Inflammatory macrophage (primary cell): ENCODE results near the gene GNL3L.
A peak's percentile ranks its signal among the peaks of the same experiment; 100 is the strongest.
"Not testable (repeated sequence)": the region's sequence is repeated elsewhere in the genome, so short reads cannot be mapped to it uniquely, and the experiment has no call there.

Experiments
- DNase-seq, 2 donors: peaks; one replicate each; pipeline ENCODE4 v3.0.0-alpha.2; 2020 to 2022
- total RNA-seq, 18 experiments: gene quantifications; one replicate each; lab custom pipeline; 2026; ENCODE audit warnings: mixed read lengths in 6 of 18, inconsistent platforms in 2 of 18; lab: John Stamatoyannopoulos, UW

The GNL3L gene
- 36.7 to 119 (median 62.0) reads per million in 18 experiments for total RNA-seq

DNA sequence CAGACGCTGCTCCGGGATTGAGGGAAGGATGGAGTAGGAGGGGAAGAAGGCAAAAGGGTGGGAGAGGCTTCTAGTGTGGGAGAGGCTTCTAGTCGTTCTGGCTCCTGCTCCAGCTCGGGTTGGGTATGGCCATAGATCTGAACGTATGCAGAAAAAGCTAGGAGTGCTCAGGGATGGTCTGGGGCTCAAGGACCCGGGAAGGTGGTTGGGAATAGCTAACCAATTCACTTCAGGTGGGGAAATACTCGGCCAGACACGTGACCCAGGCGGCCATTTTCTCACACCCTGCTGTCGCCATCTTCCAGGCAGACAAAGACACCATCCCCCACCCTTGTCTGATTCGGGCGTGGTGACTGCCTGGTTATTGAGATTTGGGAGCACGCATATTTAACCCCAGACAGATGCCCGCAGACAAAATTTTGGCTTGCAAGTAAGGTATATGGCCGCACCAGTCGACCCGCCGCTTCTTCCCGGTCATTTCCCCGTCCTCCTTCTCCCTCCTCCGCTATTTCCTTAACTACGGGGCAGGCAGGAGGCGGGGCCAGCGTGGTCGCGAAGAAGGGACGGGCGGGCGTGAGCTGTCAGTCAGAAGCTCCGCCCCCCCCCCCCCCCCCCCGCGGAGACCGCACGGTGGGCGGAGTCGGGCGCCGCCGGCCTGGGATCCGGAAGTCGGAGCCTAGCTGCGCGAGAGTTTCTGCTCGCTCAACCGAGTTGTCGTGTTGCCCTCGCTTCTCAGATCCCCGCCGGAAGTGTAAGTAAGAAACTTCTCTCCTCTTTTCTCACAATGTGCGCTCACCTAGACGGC lies at the start of gene GNL3L:
TSS of gene GNL3L (plus strand) at position 668 of the 805 bp plus-strand sequence. CDS start 2,348 bp downstream, outside the sequence.
- DNase-seq, result peak; percentile 70 to 89

- no peak for DNase-seq
Measured at GRCh38 chrX:54482839-54483593, 47.0 kb upstream of the GNL3L start.

DNA sequence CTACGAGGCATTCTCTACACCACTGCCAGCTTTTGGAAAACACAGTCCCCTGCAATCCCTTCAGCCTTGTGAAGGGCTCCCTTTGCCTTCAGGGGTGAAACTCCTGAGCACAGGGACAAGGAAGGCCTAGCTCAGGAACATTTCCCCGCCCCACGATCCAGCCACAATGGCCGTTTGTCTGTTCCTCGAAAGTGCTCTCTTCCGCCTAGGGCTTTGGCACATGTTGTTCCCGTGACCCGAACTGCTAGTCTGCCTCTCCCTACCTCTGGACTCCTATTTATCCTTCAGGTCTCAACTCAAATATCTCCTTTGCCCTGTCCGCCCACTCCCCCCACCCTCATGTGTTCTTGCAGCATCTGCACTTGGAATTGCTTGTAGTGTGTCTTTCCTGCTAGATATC lies 46.1 kb upstream of the GNL3L start:
- DNase-seq, result no peak

GRCh38 chrX:54484666-54485065 lies 45.4 kb upstream of the GNL3L start:
- no peak for DNase-seq

DNA sequence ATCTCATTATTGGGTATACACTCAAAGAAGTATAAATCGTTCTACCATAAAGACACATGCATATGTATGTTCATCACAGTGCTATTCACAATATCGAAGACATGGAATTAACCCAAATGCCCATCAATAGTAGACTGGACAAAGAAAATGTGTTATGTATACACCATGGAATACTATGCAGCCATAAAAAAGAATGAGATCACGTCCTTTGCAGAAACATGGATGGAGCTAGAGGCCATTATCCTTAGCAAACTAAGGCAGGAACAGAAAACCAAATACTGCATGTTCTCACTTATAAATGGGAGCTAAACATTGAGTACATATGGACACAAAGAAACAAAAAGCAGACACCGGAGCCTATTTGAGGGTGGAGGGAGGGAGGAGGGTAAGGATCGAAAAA lies 40.2 kb upstream of the GNL3L start:
- DNase-seq, result not testable (repeated sequence)

GRCh38 chrX:54492340-54492739 lies 37.7 kb upstream of the GNL3L start:
- DNase-seq, result no peak

- no peak for DNase-seq
Measured at GRCh38 chrX:54494166-54494988, 35.6 kb upstream of the GNL3L start.

- no peak for DNase-seq
Measured at GRCh38 chrX:54494989-54495813, 34.8 kb upstream of the GNL3L start.

GRCh38 chrX:54495814-54496516 lies 34.1 kb upstream of the GNL3L start, which contains the start of gene FGD1:
Gene FGD1 (minus strand): TSS chrX:54496234. CDS start chrX:54495432, 802 bp downstream.
- DNase-seq, result no peak

DNA sequence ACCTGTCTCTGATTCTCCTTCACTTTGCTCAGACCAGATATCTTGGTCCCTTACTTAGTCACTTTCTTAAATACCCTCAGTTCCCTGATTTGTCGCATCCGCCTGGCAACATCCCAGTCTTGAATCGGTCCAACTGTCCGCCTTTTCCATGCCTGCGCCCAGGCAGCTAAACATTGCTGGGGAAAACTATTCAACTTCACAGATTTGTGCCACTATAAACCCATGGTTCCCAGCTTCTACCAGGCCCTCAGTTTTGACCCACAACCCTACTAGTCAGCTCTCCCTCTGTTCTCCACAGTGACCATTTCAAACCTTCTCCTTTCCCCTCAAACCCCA lies 33.5 kb upstream of the GNL3L start:
- no peak for DNase-seq

DNA sequence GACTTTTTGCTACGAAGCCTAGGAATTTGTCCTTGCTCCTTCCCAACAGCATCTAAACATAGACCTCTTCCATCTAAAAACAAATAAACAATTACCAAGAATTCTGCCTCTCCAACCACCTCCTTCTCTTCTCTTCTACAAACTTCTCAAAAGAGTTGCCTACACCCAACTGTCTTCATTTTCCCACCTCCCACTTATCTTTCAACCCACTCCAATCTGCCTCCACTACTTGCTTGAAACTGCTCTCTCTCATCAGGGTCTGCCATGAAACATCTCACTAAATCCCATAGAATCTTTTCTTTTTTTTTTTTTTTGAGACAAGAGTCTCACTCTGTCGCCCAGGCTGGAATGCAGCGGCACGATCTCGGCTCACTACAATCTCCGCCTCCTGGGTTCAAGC lies 33.1 kb upstream of the GNL3L start:
- no peak for DNase-seq

DNA sequence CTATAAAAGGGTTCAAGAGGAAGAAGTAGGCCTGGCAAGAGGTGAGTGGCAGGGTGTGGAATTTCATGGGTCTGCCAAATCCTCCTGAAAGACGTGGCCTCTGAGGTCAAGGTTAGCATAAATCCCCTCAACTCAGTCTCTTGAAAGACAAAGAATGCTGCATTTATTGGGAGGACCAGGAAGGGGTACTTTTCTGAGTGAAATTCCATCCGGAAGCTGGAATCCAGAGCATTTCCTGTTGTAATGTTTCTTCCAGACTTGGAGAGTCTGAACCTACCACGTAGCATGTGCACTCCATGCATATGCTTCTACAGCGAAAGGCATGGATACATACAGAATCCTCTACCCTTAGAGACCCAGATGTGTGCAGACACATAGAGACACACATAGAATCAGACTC lies 20.6 kb upstream of the GNL3L start:
- no peak for DNase-seq

GRCh38 chrX:54529151-54529550 lies 868 bp upstream of the GNL3L start:
- no peak for DNase-seq

GRCh38 chrX:54530357-54530900 lies 410 bp downstream of the GNL3L start:
- peak in 1 of 2 donors; percentile 5 for DNase-seq

DNA sequence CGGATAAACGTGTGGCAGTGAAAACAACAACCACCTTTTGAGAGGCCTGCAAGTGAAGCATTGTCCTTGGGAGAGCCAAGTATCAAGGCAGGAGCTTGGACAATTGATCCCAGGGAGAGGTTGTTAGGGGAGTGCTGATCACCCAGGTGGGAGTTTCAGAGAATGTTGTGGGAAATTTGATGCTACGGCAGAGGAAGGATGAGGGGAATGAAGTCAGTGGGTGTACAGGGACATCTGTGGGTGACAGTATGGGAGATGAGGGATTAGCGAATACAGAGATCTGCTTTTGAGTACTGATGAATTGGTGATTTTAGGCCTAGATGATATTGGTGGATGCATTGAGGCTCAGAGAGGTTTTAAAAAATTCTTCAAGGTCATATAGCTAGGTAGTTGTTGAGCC lies 4.3 kb downstream of the GNL3L start:
- DNase-seq, result no peak

GRCh38 chrX:54540289-54540688 lies 10.3 kb downstream of the GNL3L start:
- DNase-seq, result no peak

DNA sequence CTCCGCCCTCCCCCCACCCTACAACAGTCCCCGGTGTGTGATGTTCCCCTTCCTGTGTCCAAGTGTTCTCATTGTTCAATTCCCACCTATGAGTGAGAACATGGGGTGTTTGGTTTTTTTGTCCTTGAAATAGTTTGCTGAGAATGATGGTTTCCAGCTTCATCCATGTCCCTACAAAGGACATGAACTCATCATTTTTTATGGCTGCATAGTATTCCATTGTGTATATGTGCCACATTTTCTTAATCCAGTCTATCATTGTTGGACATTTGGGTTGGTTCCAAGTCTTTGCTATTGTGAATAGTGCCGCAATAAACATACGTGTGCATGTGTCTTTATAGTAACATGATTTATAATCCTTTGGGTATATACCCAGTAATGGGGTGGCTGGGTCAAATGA lies 12.2 kb downstream of the GNL3L start:
- DNase-seq, result not testable (repeated sequence)

DNA sequence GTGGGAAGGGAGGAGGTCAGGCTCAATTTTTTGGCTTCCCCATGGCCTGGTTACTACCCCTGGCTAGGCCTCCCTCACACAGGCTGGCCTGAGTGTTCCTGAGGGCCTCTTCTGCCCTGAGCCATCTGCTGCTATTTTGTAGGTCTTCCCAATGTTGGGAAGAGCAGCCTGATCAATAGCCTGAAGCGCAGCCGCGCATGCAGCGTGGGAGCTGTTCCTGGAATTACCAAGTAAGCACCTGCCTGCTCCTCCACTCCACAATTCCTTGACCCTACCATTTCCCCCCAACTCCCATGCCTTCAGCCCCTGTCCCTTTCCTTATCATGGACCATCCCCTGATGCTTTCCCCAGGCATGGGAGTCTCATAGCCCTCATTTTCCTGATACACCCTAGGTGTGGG lies 20.8 kb downstream of the GNL3L start:
- DNase-seq, result no peak

DNA sequence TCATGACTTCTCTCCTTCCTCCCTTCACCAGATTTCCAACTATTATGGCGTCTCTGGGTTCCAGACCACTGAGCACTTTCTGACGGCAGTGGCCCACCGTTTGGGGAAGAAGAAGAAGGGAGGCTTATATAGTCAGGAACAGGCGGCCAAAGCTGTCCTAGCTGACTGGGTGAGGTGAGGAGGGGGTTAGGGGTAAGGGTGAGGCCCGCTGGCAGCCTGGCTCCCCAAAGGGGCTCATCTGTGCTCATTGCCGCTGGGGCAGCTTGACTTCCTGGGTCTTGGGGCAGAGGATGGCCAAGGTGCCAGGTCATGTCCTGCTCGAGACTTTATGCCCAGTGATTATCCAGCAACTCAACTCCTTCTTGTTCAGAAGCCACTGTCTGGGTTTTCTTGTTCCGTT lies 21.8 kb downstream of the GNL3L start:
- DNase-seq, result no peak

GRCh38 chrX:54555006-54555405 lies 25.0 kb downstream of the GNL3L start:
- not testable (repeated sequence) for DNase-seq

DNA sequence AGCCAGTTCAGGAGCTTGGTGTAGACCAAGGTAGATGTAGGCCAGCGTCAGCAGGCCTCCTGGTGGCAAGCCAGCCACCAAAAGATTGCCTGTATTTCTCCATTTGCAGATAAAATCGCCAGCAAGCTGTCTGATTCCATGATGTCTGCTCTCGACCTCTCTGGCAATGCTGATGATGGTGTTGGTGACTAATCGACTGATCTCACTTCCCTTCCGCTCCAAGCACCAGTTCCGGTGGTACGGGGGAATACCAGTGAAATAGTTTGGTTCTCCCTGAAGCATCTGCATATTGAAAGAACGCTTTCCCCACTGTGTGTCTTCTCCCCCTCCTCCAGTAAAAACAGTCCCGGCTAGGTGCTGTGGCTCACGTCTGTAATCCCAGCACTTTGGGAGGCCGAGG lies 30.4 kb downstream of the GNL3L start:
- no peak for DNase-seq
